ENCODE data around the gene LRRC63.
"Not testable (repeated sequence)": the region's sequence is repeated elsewhere in the genome, so short reads cannot be mapped to it uniquely, and the experiment has no call there.

Gene LRRC63

GRCh38 chr13:46281779-46282178 is 70.1 kb downstream of the LRRC63 start:
- no peaks in the 10 kb centered on the region for H3K27me3 ChIP-seq
- no peaks in the 10 kb centered on the region for H3K9me3 ChIP-seq
- H3K9ac ChIP-seq: no peak overlapping the region
- H3K27ac ChIP-seq: no peak overlapping the region
- H3K4me3 ChIP-seq: no peak overlapping the region
- no peaks in the 10 kb centered on the region for H3K4me1 ChIP-seq
- H3K4me2 ChIP-seq: no peak overlapping the region
- no peaks in the 10 kb centered on the region for H4K20me1 ChIP-seq
- no peak for TF ChIP-seq Cebpa-rat (IDR thresholded peaks at IDR 0.05)
- no peaks in the 10 kb centered on the region for H3K36me3 ChIP-seq

GRCh38 chr13:46283912-46284824 is 72.4 kb downstream of the LRRC63 start:
- H3K36me3 ChIP-seq, H3K4me1 ChIP-seq, H3K4me2 ChIP-seq, H3K9ac ChIP-seq, H3K9me3 ChIP-seq, H3K27ac ChIP-seq, H3K27me3 ChIP-seq, H4K20me1 ChIP-seq, H3K4me3 ChIP-seq: not testable (repeated sequence)

- Histone ChIP-seq H3K4me2 (no peak overlapping the region), H3K27me3 (no peaks in the 10 kb centered on the region), H3K4me3 (no peak overlapping the region), H4K20me1 (no peaks in the 10 kb centered on the region), H3K9me3 (no peaks in the 10 kb centered on the region), H3K27ac (no peak overlapping the region), H3K4me1 (peaks cover 5% of the 10 kb centered on the region; the same call in 1 of the 2 replicates), H3K9ac (no peak overlapping the region), H3K36me3 (no peaks in the 10 kb centered on the region)
- TF ChIP-seq Cebpa-rat (IDR thresholded peaks at IDR 0.05): no peak
Measured at GRCh38 chr13:46286972-46287371, 75.2 kb downstream of the LRRC63 start.

- Histone ChIP-seq H3K9ac (no peak overlapping the region), H3K9me3 (no peaks in the 10 kb centered on the region), H3K4me2 (no peak overlapping the region), H3K4me1 (peaks cover 5% of the 10 kb centered on the region; the same call in 1 of the 2 replicates), H3K27ac (no peak overlapping the region), H4K20me1 (no peaks in the 10 kb centered on the region), H3K36me3 (no peaks in the 10 kb centered on the region), H3K4me3 (no peak overlapping the region), H3K27me3 (no peaks in the 10 kb centered on the region)
- TF ChIP-seq Cebpa-rat (IDR thresholded peaks at IDR 0.05): no peak
Measured at GRCh38 chr13:46288570-46289259, 77.0 kb downstream of the LRRC63 start.

- no peak overlapping the region for H3K27ac ChIP-seq
Measured at GRCh38 chr13:46289260-46289955, 77.7 kb downstream of the LRRC63 start.

GRCh38 chr13:46290434-46290833 is 78.7 kb downstream of the LRRC63 start:
- peaks cover 7% of the 10 kb centered on the region; the same call in 1 of the 2 replicates for H3K4me1 ChIP-seq
- H3K4me2 ChIP-seq: no peak overlapping the region
- H3K4me3 ChIP-seq: no peak overlapping the region
- no peaks in the 10 kb centered on the region for H3K27me3 ChIP-seq
- no peaks in the 10 kb centered on the region for H3K36me3 ChIP-seq
- H3K27ac ChIP-seq: no peak overlapping the region
- no peak for TF ChIP-seq Cebpa-rat (IDR thresholded peaks at IDR 0.05)
- no peaks in the 10 kb centered on the region for H4K20me1 ChIP-seq
- H3K9ac ChIP-seq: no peak overlapping the region
- H3K9me3 ChIP-seq: no peaks in the 10 kb centered on the region

More at GRCh38 chr13:46289260-46289955, 77.7 kb downstream of the LRRC63 start:
- H4K20me1 ChIP-seq: no peaks in the 10 kb centered on the region
- H3K4me1 ChIP-seq: peaks cover 5% of the 10 kb centered on the region; the same call in 1 of the 2 replicates
- no peak overlapping the region for H3K4me2 ChIP-seq
- H3K27me3 ChIP-seq: no peaks in the 10 kb centered on the region
- H3K4me3 ChIP-seq: no peak overlapping the region
- no peaks in the 10 kb centered on the region for H3K36me3 ChIP-seq
- TF ChIP-seq Cebpa-rat (IDR thresholded peaks at IDR 0.05): no peak
- H3K9me3 ChIP-seq: no peaks in the 10 kb centered on the region
- H3K9ac ChIP-seq: no peak overlapping the region

GRCh38 chr13:46293436-46293835 is 81.7 kb downstream of the LRRC63 start:
- H3K9ac ChIP-seq: no peak overlapping the region
- H3K4me1 ChIP-seq: peaks cover 15% of the 10 kb centered on the region; the same call in 1 of the 2 replicates
- no peaks in the 10 kb centered on the region for H3K36me3 ChIP-seq
- H3K27ac ChIP-seq: no peak overlapping the region
- no peak overlapping the region for H3K4me2 ChIP-seq
- no peaks in the 10 kb centered on the region for H4K20me1 ChIP-seq
- no peak overlapping the region for H3K4me3 ChIP-seq
- no peaks in the 10 kb centered on the region for H3K27me3 ChIP-seq
- H3K9me3 ChIP-seq: peaks cover 4% of the 10 kb centered on the region; the same call in 1 of the 2 replicates
- no peak for TF ChIP-seq Cebpa-rat (IDR thresholded peaks at IDR 0.05)

- Histone ChIP-seq H3K36me3 (no peaks in the 10 kb centered on the region), H3K4me1 (peaks cover 11% of the 10 kb centered on the region; the same call in 1 of the 2 replicates), H3K27ac (no peak overlapping the region), H3K27me3 (no peaks in the 10 kb centered on the region), H3K4me3 (no peak overlapping the region), H3K4me2 (peak overlapping the region; percentile 5; the same call in 1 of the 2 replicates), H4K20me1 (no peaks in the 10 kb centered on the region), H3K9me3 (peaks cover 18% of the 10 kb centered on the region), H3K9ac (no peak overlapping the region)
- no peak for TF ChIP-seq Cebpa-rat (IDR thresholded peaks at IDR 0.05)
Measured at GRCh38 chr13:46295491-46296114, 83.9 kb downstream of the LRRC63 start.

- H3K9me3 ChIP-seq: peaks cover 20% of the 10 kb centered on the region
- no peaks in the 10 kb centered on the region for H3K27me3 ChIP-seq
- H3K4me1 ChIP-seq: peaks cover 11% of the 10 kb centered on the region; the same call in 1 of the 2 replicates
- H3K9ac ChIP-seq: no peak overlapping the region
- H3K27ac ChIP-seq: no peak overlapping the region
- no peak for TF ChIP-seq Cebpa-rat (IDR thresholded peaks at IDR 0.05)
- no peaks in the 10 kb centered on the region for H3K36me3 ChIP-seq
- H4K20me1 ChIP-seq: no peaks in the 10 kb centered on the region
- no peak overlapping the region for H3K4me3 ChIP-seq
- H3K4me2 ChIP-seq: peak overlapping the region; percentile 5; the same call in 1 of the 2 replicates
Measured at GRCh38 chr13:46296115-46296822, 84.5 kb downstream of the LRRC63 start.
